DOHH2 (cell line): Measurements from ENCODE around the gene GCA.

Experiments
- H3F3A ChIP-seq: fragments of 200-600 bp; sonication (generic), shearing (Covaris generic); 2 replicates; pipeline ENCODE4 v1.6.0; 2016; ENCODE audit warnings: antibody characterized with exemption, mild to moderate bottlenecking; ENCODE audit not compliant: control insufficient read depth, insufficient read depth
- H3K27ac ChIP-seq: fragments of 200-600 bp; sonication (generic); 2 replicates; pipeline ENCODE4 v1.5.1; 2014; ENCODE audit warnings: low read depth, mild to moderate bottlenecking, low read length, moderate library complexity
- H3K27me3 ChIP-seq: fragments of 200-600 bp; sonication (generic); 2 replicates; pipeline ENCODE4 v1.6.1; 2014; ENCODE audit warnings: mild to moderate bottlenecking, low read length, mixed read lengths; ENCODE audit not compliant: control insufficient read depth
- H3K36me3 ChIP-seq: fragments of 200-600 bp; sonication (generic); 2 replicates; pipeline ENCODE4 v1.6.1; 2014; ENCODE audit warnings: mild to moderate bottlenecking, low read length, moderate library complexity, mixed read lengths; ENCODE audit not compliant: control insufficient read depth
- H3K4me1 ChIP-seq: fragments of 200-600 bp; sonication (generic); 2 replicates; pipeline ENCODE4 v1.6.1; 2014; ENCODE audit warnings: mild to moderate bottlenecking, low read length, mixed read lengths; ENCODE audit not compliant: control insufficient read depth
- H3K4me2 ChIP-seq: fragments of 200-600 bp; sonication (generic); 2 replicates; pipeline ENCODE4 v1.6.0; 2014; ENCODE audit warnings: mild to moderate bottlenecking, low read length, moderate library complexity
- H3K4me3 ChIP-seq: fragments of 200-600 bp; sonication (generic); 2 replicates; pipeline ENCODE4 v1.5.1; 2014; ENCODE audit warnings: mild to moderate bottlenecking, low read length, mixed read lengths
- H3K79me2 ChIP-seq: fragments of 200-600 bp; sonication (generic); 2 replicates; pipeline ENCODE4 v1.6.1; 2014; ENCODE audit warnings: mild to moderate bottlenecking, low read length, mixed read lengths; ENCODE audit not compliant: control insufficient read depth
- H3K9me2 ChIP-seq: fragments of 200-600 bp; sonication (generic); replicated peaks from 2 replicates; pipeline ENCODE4 v1.6.1; 2014; ENCODE audit warnings: mild to moderate bottlenecking, low read length, mixed read lengths; ENCODE audit not compliant: control insufficient read depth
- H3K9me3 ChIP-seq: fragments of 200-600 bp; sonication (generic); 2 replicates; pipeline ENCODE4 v1.6.1; 2014; ENCODE audit warnings: antibody characterized with exemption, low read length, mixed read lengths; ENCODE audit not compliant: control insufficient read depth, insufficient read depth
- H4K20me1 ChIP-seq: fragments of 200-600 bp; sonication (generic); 2 replicates; pipeline ENCODE4 v1.6.0; 2014; ENCODE audit warnings: low read depth, mild to moderate bottlenecking, antibody characterized with exemption, low read length, moderate library complexity; ENCODE audit not compliant: control insufficient read depth, insufficient read depth
- EZH2phosphoT487 ChIP-seq: fragments of 200-600 bp; sonication (generic); IDR thresholded peaks from 2 replicates; pipeline ENCODE4 v1.6.1; 2017; ENCODE audit warnings: borderline replicate concordance, mild to moderate bottlenecking, antibody characterized with exemption, low read length, moderate library complexity, mixed read lengths
- TF ChIP-seq, protein P1 (sequence below): fragments of 200-600 bp; sonication (generic); IDR thresholded peaks from one replicate; pipeline ENCODE4 v1.5.1; 2014; ENCODE audit warnings: antibody characterized with exemption, mild to moderate bottlenecking, low read depth, low read length; ENCODE audit not compliant: poor library complexity, severe bottlenecking

The GCA gene

DNA sequence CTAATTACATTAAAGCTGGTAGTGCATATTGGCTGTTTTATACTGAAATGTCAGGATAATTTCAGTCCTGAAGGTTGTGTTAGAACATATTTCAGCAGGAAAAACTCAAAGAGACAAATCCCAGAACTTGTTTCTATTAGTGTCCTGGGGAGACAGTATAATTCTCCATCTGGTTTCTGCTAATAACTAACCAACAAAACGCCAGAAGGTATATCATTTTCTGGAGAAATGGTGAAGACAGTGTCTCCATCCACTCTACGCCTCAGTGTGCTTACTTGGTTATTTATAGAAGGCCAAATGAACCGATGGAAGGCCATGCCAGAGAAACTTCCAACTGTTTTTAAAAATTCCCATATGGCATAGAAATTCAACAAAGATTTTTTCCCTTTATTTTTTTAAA lies 41.6 kb downstream of the GCA start:
- Histone ChIP-seq H3K27ac (no peak overlapping the region), H3K4me3 (no peak overlapping the region), H3K36me3 (no peaks in the 10 kb centered on the region), H3K4me2 (no peak overlapping the region), H3F3A (no peaks in the 10 kb centered on the region), H3K9me2 (no peaks in the 10 kb centered on the region), H3K9me3 (no peaks in the 10 kb centered on the region), H3K79me2 (no peaks in the 10 kb centered on the region), H4K20me1 (no peaks in the 10 kb centered on the region), H3K4me1 (no peaks in the 10 kb centered on the region), H3K27me3 (no peaks in the 10 kb centered on the region)
- TF ChIP-seq, protein P1, sequence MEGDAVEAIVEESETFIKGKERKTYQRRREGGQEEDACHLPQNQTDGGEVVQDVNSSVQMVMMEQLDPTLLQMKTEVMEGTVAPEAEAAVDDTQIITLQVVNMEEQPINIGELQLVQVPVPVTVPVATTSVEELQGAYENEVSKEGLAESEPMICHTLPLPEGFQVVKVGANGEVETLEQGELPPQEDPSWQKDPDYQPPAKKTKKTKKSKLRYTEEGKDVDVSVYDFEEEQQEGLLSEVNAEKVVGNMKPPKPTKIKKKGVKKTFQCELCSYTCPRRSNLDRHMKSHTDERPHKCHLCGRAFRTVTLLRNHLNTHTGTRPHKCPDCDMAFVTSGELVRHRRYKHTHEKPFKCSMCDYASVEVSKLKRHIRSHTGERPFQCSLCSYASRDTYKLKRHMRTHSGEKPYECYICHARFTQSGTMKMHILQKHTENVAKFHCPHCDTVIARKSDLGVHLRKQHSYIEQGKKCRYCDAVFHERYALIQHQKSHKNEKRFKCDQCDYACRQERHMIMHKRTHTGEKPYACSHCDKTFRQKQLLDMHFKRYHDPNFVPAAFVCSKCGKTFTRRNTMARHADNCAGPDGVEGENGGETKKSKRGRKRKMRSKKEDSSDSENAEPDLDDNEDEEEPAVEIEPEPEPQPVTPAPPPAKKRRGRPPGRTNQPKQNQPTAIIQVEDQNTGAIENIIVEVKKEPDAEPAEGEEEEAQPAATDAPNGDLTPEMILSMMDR: no peak

DNA sequence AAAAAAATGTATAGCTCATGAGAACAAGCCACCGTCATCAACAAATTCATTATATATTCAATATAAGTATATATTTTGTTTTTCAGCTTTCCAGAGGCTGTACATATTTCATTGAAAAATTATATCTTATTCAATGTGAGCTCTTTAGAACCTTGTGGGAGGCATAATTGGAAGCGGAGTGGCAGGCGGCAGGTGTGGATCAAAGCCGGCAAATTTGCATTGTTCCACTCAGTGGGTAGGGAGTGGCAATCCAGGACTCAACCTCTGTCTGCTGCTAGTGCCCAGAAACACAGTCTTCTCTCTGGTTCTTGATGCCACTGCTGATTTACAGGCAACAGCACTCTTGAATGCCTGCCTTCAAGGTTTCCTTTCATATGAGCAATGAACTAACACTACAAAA lies 46.9 kb downstream of the GCA start:
- Histone ChIP-seq H3K4me2 (no peak overlapping the region), H3K27me3 (no peaks in the 10 kb centered on the region), H3K36me3 (no peaks in the 10 kb centered on the region), H3F3A (no peaks in the 10 kb centered on the region), H3K27ac (no peak overlapping the region), H4K20me1 (no peaks in the 10 kb centered on the region), H3K4me3 (no peak overlapping the region), H3K9me3 (no peaks in the 10 kb centered on the region), H3K9me2 (no peaks in the 10 kb centered on the region), H3K4me1 (no peaks in the 10 kb centered on the region), H3K79me2 (no peaks in the 10 kb centered on the region)
- TF ChIP-seq, protein P1: no peak
- no peak for TF ChIP-seq EZH2phosphoT487

DNA sequence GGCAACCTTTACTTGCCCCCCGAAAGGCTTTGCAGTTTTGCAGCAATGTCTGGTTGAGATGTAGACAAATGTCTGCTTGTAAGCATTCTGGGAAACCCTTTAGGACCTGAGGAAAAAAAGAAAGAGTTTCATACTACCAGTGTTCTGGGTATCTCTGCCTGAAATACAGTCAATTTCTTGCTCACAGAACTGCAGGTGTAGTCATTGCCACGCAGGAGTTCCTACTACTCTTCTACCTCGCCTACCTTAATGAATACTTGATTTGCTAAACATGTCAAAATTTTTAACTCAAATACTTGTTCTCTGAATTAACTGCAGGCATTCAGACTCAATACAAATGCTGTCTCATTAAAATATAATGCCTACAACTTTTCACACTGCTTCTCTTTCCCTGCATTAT lies 56.4 kb downstream of the GCA start:
- H3K36me3 ChIP-seq: no peaks in the 10 kb centered on the region
- no peaks in the 10 kb centered on the region for H3K79me2 ChIP-seq
- H3K4me1 ChIP-seq: no peaks in the 10 kb centered on the region
- no peaks in the 10 kb centered on the region for H4K20me1 ChIP-seq
- H3K4me3 ChIP-seq: no peak overlapping the region
- no peaks in the 10 kb centered on the region for H3K9me3 ChIP-seq
- TF ChIP-seq, protein P1: no peak
- TF ChIP-seq EZH2phosphoT487: no peak
- no peaks in the 10 kb centered on the region for H3K27me3 ChIP-seq
- H3K4me2 ChIP-seq: no peak overlapping the region
- no peaks in the 10 kb centered on the region for H3F3A ChIP-seq
- no peak overlapping the region for H3K27ac ChIP-seq
- no peaks in the 10 kb centered on the region for H3K9me2 ChIP-seq

DNA sequence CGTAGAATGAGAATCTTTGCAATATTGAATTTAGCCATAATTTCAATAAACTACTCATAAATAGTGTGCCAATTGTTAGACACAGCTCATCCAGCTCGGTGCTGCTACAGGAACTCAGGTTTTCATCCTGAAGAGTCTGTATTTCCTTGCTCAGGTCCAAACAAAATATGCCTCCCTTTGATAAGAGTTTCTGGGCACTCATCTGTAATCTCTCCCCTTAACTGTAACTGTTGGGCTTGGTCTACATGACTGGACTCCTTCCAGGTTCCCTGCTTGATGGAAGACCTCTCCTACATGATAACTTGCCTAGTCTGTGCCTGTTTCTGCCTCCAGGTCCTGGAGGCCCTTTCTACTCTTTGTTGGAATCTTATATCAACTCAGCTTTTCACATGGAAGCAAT lies 57.9 kb downstream of the GCA start:
- no peaks in the 10 kb centered on the region for H3K36me3 ChIP-seq
- no peaks in the 10 kb centered on the region for H3K4me1 ChIP-seq
- no peak overlapping the region for H3K4me3 ChIP-seq
- no peaks in the 10 kb centered on the region for H3K79me2 ChIP-seq
- H3K27ac ChIP-seq: no peak overlapping the region
- no peak overlapping the region for H3K4me2 ChIP-seq
- no peaks in the 10 kb centered on the region for H3K9me2 ChIP-seq
- no peaks in the 10 kb centered on the region for H3F3A ChIP-seq
- H3K9me3 ChIP-seq: no peaks in the 10 kb centered on the region
- H3K27me3 ChIP-seq: no peaks in the 10 kb centered on the region
- TF ChIP-seq EZH2phosphoT487: no peak
- TF ChIP-seq, protein P1: no peak
- H4K20me1 ChIP-seq: no peaks in the 10 kb centered on the region
